ENCODE results near the gene HNF1B.
"Not testable (repeated sequence)": the region's sequence is repeated elsewhere in the genome, so short reads cannot be mapped to it uniquely, and the experiment has no call there.

The HNF1B gene

GRCh38 chr17:37744961-37745800 is at the start of gene HNF1B:
TSS of gene HNF1B (minus strand) at chr17:37745059. CDS start at chr17:37744884, 175 bp downstream.
- DNase-seq (ENCODE audit: low spot score): peak; percentile 78

- no peak for DNase-seq (ENCODE audit: low spot score)
Observed at GRCh38 chr17:37792787-37793186, 47.9 kb upstream of the HNF1B start.

- no peak for DNase-seq (ENCODE audit: low spot score)
Observed at GRCh38 chr17:37791447-37792399, 46.9 kb upstream of the HNF1B start.

- DNase-seq (ENCODE audit: low spot score): no peak
Observed at GRCh38 chr17:37789771-37790541, 45.1 kb upstream of the HNF1B start.

GRCh38 chr17:37789021-37789565 is 44.2 kb upstream of the HNF1B start:
- DNase-seq (ENCODE audit: low spot score): no peak

GRCh38 chr17:37788526-37788925 is 43.7 kb upstream of the HNF1B start:
- no peak for DNase-seq (ENCODE audit: low spot score)

GRCh38 chr17:37787055-37787757 is 42.3 kb upstream of the HNF1B start:
- peak; percentile 70 for DNase-seq (ENCODE audit: low spot score)

GRCh38 chr17:37786481-37786880 is 41.6 kb upstream of the HNF1B start:
- DNase-seq (ENCODE audit: low spot score): no peak

GRCh38 chr17:37782460-37782859 is 37.6 kb upstream of the HNF1B start:
- DNase-seq (ENCODE audit: low spot score): not testable (repeated sequence)

GRCh38 chr17:37781451-37781850 is 36.6 kb upstream of the HNF1B start:
- DNase-seq (ENCODE audit: low spot score): no peak

- no peak for DNase-seq (ENCODE audit: low spot score)
Observed at GRCh38 chr17:37779554-37779953, 34.7 kb upstream of the HNF1B start.

GRCh38 chr17:37774504-37774903 is 29.6 kb upstream of the HNF1B start:
- no peak for DNase-seq (ENCODE audit: low spot score)

- no peak for DNase-seq (ENCODE audit: low spot score)
Observed at GRCh38 chr17:37772982-37773381, 28.1 kb upstream of the HNF1B start.

GRCh38 chr17:37770631-37771518 is 26.0 kb upstream of the HNF1B start:
- peak; percentile 56 for DNase-seq (ENCODE audit: low spot score)

GRCh38 chr17:37769050-37769449 is 24.2 kb upstream of the HNF1B start:
- no peak for DNase-seq (ENCODE audit: low spot score)

- no peak for DNase-seq (ENCODE audit: low spot score)
Observed at GRCh38 chr17:37768438-37768837, 23.6 kb upstream of the HNF1B start.

GRCh38 chr17:37766971-37767370 is 22.1 kb upstream of the HNF1B start:
- DNase-seq (ENCODE audit: low spot score): no peak

- no peak for DNase-seq (ENCODE audit: low spot score)
Observed at GRCh38 chr17:37764383-37764782, 19.5 kb upstream of the HNF1B start.

GRCh38 chr17:37762666-37763065 is 17.8 kb upstream of the HNF1B start:
- no peak for DNase-seq (ENCODE audit: low spot score)

GRCh38 chr17:37761961-37762360 is 17.1 kb upstream of the HNF1B start:
- DNase-seq (ENCODE audit: low spot score): no peak

All from HuH-7 (cell line).